Panc1 (cell line): ENCODE measurements around the gene PPP1R16B. TPM values are rescaled to one million over a fixed set of nuclear protein-coding genes. Genes with fewer than 3 reads are reported as not detected.

Experiments
- ATAC-seq: fragments of 200-7000 bp; cut with Tn5 transposase; 2 replicates; pipeline ENCODE4 v1.9.1; 2020; ENCODE audit warnings: mild to moderate bottlenecking, moderate library complexity
- BruUV-seq: library from RNA; stranded (reverse); fragments of 400-500 nt; replicated peaks from 2 replicates; lab custom pipeline; 2021; lab: Mats Ljungman, UMichigan
- CTCF ChIA-PET: fragments of 300-600 bp; sonication (Branson Sonifier 250); formaldehyde crosslinking; loops from one replicate; lab custom pipeline; 2022; ENCODE audit warnings: antibody characterized with exemption; lab: Charles Lee
- POLR2A ChIA-PET: fragments of 300-600 bp; sonication (Branson Sonifier 250); formaldehyde crosslinking; loops from one replicate; lab custom pipeline; 2022; ENCODE audit warnings: antibody characterized with exemption; lab: Charles Lee
- DNase-seq: peaks from one replicate; pipeline ENCODE4 v3.0.0-alpha.2; 2010; ENCODE audit warnings: low read depth, low spot score
- H3K27ac ChIP-seq: 2 replicates; pipeline ENCODE4 v1.5.1; 2011; ENCODE audit warnings: mild to moderate bottlenecking, low read length, inconsistent platforms
- H3K27me3 ChIP-seq: fragments of 200-500 bp; sonication (Bioruptor generic); 2 replicates; pipeline ENCODE4 v1.6.0; 2014; ENCODE audit warnings: low read length, inconsistent platforms; ENCODE audit not compliant: control insufficient read depth, insufficient read depth
- H3K36me3 ChIP-seq: fragments of 200-500 bp; sonication (Bioruptor generic); 2 replicates; pipeline ENCODE4 v1.5.1; 2014; ENCODE audit warnings: inconsistent platforms, mild to moderate bottlenecking, low read length, moderate library complexity; ENCODE audit not compliant: control insufficient read depth, insufficient read depth
- H3K4me1 ChIP-seq: 2 replicates; pipeline ENCODE4 v1.5.1; 2011; ENCODE audit warnings: inconsistent platforms, mild to moderate bottlenecking, low read length, moderate library complexity; ENCODE audit not compliant: control insufficient read depth, insufficient read depth
- H3K4me3 ChIP-seq, 2 experiments: 2 replicates each; pipeline ENCODE4 v1.5.1; 2011 to 2012; ENCODE audit warnings: low read depth in 2 of 2, low read length in 2 of 2, mild to moderate bottlenecking in 2 of 2, inconsistent platforms in 1 of 2, moderate library complexity in 1 of 2
- H3K9me3 ChIP-seq: fragments of 200-500 bp; sonication (Bioruptor generic); 2 replicates; pipeline ENCODE4 v1.5.1; 2014; ENCODE audit warnings: low read depth, mild to moderate bottlenecking, inconsistent platforms, low read length, moderate library complexity; ENCODE audit not compliant: control insufficient read depth, insufficient read depth
- CTCF ChIP-seq: fragments of 450-650 bp; IDR thresholded peaks from 2 replicates; pipeline ENCODE4 v1.5.1; 2017; ENCODE audit warnings: mild to moderate bottlenecking
- POLR2AphosphoS5 ChIP-seq: IDR thresholded peaks from 2 replicates; pipeline ENCODE4 v1.6.1; 2012; ENCODE audit warnings: mild to moderate bottlenecking, low read depth, low read length, moderate library complexity
- REST ChIP-seq, 2 experiments: IDR thresholded peaks; 2 replicates each; pipeline ENCODE4 v1.6.1; 2011 to 2012; ENCODE audit warnings: low read depth in 2 of 2, control low read depth in 1 of 2, low read length in 1 of 2, mild to moderate bottlenecking in 1 of 2, moderate library complexity in 1 of 2; ENCODE audit not compliant: insufficient read depth in 1 of 2
- SIN3A ChIP-seq: IDR thresholded peaks from 2 replicates; pipeline ENCODE4 v1.6.1; 2012; ENCODE audit warnings: low read depth, mild to moderate bottlenecking, low read length, moderate library complexity, borderline replicate concordance; ENCODE audit not compliant: insufficient read depth
- TCF7L2 ChIP-seq: IDR thresholded peaks from 2 replicates; pipeline ENCODE4 v1.6.1; 2011; ENCODE audit warnings: mild to moderate bottlenecking, low read depth, low read length, inconsistent platforms
- in situ Hi-C: cut with HindIII; loops from 2 replicates; pipeline ENCODE4 v1.10.0; 2016; ENCODE audit warnings: low sequenced_read_pairs, low pct_unique_long_range_greater_than_20kb
- intact Hi-C: fragments of 100-400 bp; cut with micrococcal nuclease; formaldehyde crosslinking; loops from one replicate; pipeline ENCODE4 v1.10.0; 2022; ENCODE audit not compliant: unreplicated experiment
- total RNA-seq: library from RNA; stranded (reverse); gene quantifications from one replicate; pipeline ENCODE4 v1.2.1, GENCODE V29; 2021; ENCODE audit not compliant: unreplicated experiment

The PPP1R16B gene
- total RNA-seq, 1 experiment from 2014 or later: 0.92 TPM

GRCh38 chr20:38937978-38938473 is 132.5 kb downstream of the PPP1R16B start:
- H3K27ac ChIP-seq: no peak overlapping the region
- no peaks in the 10 kb centered on the region for H3K27me3 ChIP-seq
- DNase-seq (no peak), ATAC-seq (no peak)
- H3K36me3 ChIP-seq: peaks cover 8% of the 10 kb centered on the region
- no TSS peak for BruUV-seq
- in situ Hi-C loops (no loop called here), intact Hi-C loops (no loop called here)
- no peaks in the 10 kb centered on the region for H3K9me3 ChIP-seq
- CTCF ChIA-PET: no interaction called here
- H3K4me3 ChIP-seq: no peak overlapping the region
- no peaks in the 10 kb centered on the region; the same call in none of the 2 replicates for H3K4me1 ChIP-seq
- POLR2A ChIA-PET: no interaction called here
- TF ChIP-seq POLR2AphosphoS5 (no peak), CTCF (no peak), REST (IDR thresholded peaks at IDR 0.05; ENCODE audit: insufficient read depth in 1 of 2, low read depth in 2 of 2, low read length in 1 of 2) (no peak), SIN3A (no peak), TCF7L2 (no peak)

- BruUV-seq: no TSS peak
- DNase-seq (no peak), ATAC-seq (no peak)
- ChIA-PET CTCF (no interaction called here), POLR2A (no interaction called here)
- no peak for TF ChIP-seq TCF7L2
- TF ChIP-seq REST (IDR thresholded peaks at IDR 0.05; ENCODE audit: insufficient read depth in 1 of 2, low read depth in 2 of 2, low read length in 1 of 2): no peak
- TF ChIP-seq CTCF: no peak
- TF ChIP-seq SIN3A: no peak
- TF ChIP-seq POLR2AphosphoS5: no peak
- Histone ChIP-seq H3K4me1 (no peaks in the 10 kb centered on the region; the same call in 1 of the 2 replicates), H3K27me3 (no peaks in the 10 kb centered on the region), H3K4me3 (no peak overlapping the region), H3K27ac (no peak overlapping the region), H3K9me3 (no peaks in the 10 kb centered on the region), H3K36me3 (peaks cover 8% of the 10 kb centered on the region; the same call in 1 of the 2 replicates)
- intact Hi-C loops: no loop called here
- in situ Hi-C loops: no loop called here
These were observed 134.2 kb downstream of the PPP1R16B start for GRCh38 chr20:38939686-38940085.
